Parathyroid adenoma (tissue), 2 donors: Measurements from ENCODE around the gene BANP.
A peak's percentile ranks its signal among the peaks of the same experiment; 100 is the strongest.

ENCODE experiments used
- H2AFZ ChIP-seq: fragments of 300-600 bp; sonication (generic); one replicate; pipeline ENCODE4 v1.7.0; 2017; ENCODE audit warnings: antibody characterized with exemption, mild to moderate bottlenecking
- H3K27ac ChIP-seq: fragments of 300-600 bp; sonication (generic); one replicate; pipeline ENCODE4 v1.7.0; 2017
- H3K27me3 ChIP-seq: fragments of 300-600 bp; sonication (generic); one replicate; pipeline ENCODE4 v1.7.0; 2017; ENCODE audit warnings: low read length; ENCODE audit not compliant: control insufficient read depth, insufficient read depth
- H3K36me3 ChIP-seq: fragments of 300-600 bp; sonication (generic); one replicate; pipeline ENCODE4 v1.7.0; 2017; ENCODE audit warnings: low read length; ENCODE audit not compliant: control insufficient read depth, insufficient read depth
- H3K4me1 ChIP-seq: fragments of 300-600 bp; sonication (generic); one replicate; pipeline ENCODE4 v1.7.0; 2017; ENCODE audit warnings: control low read depth
- H3K4me2 ChIP-seq: fragments of 300-600 bp; sonication (generic); one replicate; pipeline ENCODE4 v1.7.0; 2017; ENCODE audit warnings: low read length
- H3K4me3 ChIP-seq: fragments of 300-600 bp; sonication (generic); one replicate; pipeline ENCODE4 v1.7.0; 2017; ENCODE audit warnings: low read depth, low read length
- H3K79me2 ChIP-seq: fragments of 300-600 bp; sonication (generic); one replicate; pipeline ENCODE4 v1.7.0; 2017; ENCODE audit warnings: control low read depth
- H3K9ac ChIP-seq: fragments of 300-600 bp; sonication (generic); one replicate; pipeline ENCODE4 v1.7.0; 2017; ENCODE audit warnings: mild to moderate bottlenecking
- H3K9me3 ChIP-seq: fragments of 300-600 bp; sonication (generic); one replicate; pipeline ENCODE4 v1.7.0; 2017; ENCODE audit warnings: low read length; ENCODE audit not compliant: control insufficient read depth
- CTCF ChIP-seq: fragments of 300-600 bp; sonication (generic); IDR thresholded peaks from one replicate; pipeline ENCODE4 v1.7.0; 2017; ENCODE audit warnings: antibody characterized with exemption, mild to moderate bottlenecking
- donor health status: primary hyperparathyroidism.

Gene BANP

GRCh38 chr16:87948735-87949070 is 2.5 kb upstream of the BANP start:
- TF ChIP-seq CTCF, result no peak
- Histone ChIP-seq H3K4me2 (no peak overlapping the region), H3K9me3 (no peaks in the 10 kb centered on the region), H3K79me2 (peaks cover 14% of the 10 kb centered on the region), H3K9ac (no peak overlapping the region), H3K36me3 (no peaks in the 10 kb centered on the region), H3K27ac (no peak overlapping the region), H3K4me3 (no peak overlapping the region), H3K27me3 (no peaks in the 10 kb centered on the region), H2AFZ (no peak overlapping the region), H3K4me1 (peaks cover 9% of the 10 kb centered on the region)

GRCh38 chr16:87949071-87949744 is 2.0 kb upstream of the BANP start:
- Histone ChIP-seq H3K9ac (no peak overlapping the region), H2AFZ (peak overlapping the region; percentile 34), H3K27ac (no peak overlapping the region), H3K27me3 (no peaks in the 10 kb centered on the region), H3K9me3 (no peaks in the 10 kb centered on the region), H3K4me2 (no peak overlapping the region), H3K36me3 (no peaks in the 10 kb centered on the region), H3K4me3 (no peak overlapping the region), H3K79me2 (peaks cover 15% of the 10 kb centered on the region), H3K4me1 (peaks cover 14% of the 10 kb centered on the region)
- TF ChIP-seq CTCF, result no peak

DNA sequence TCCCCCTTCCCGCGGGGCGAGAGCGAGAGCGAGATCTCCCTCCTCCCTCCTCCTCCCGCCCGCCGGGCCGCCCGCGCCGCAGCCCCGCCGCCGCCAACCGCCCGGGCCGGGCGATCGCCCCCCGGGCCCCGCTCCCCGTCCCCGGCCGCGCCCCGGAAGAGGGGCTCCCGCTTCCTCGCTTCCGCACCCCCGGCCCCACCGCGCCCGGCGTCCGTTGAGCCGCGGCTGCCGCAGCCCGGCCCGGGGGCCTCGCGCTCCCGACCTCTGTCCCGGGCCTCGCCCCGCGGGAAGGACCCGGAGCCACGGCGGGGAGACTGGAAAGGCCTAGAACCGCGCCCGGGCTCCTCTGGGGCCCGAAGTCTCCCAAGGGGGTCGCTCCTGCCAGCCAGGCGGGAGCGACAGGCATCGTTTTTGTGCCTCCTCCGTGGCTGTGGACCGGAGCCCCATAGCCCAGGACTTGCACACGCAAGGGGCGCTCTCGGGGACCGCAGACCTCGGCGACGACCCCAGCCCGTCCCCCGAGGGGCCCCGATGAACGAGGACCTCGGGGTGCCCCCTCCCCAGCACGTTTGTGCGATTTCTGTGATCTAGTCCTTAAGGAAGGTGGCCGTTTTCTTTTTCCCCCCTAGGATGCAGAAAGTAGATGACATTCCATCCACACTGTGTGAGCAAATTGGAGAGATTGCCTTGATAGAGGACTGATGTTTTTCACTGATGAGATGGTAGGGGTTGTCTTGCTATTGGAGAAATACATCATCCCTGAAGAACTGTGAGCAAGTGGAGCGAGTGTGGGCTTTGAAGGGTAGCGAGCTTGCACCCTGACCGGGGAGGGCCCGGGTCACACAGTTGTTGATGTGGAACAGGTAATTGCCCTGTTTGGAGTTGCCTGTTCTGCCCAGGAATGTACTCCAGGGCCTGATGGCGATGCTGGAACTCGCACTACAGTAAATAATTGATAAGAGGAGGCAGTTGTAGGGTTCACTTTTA is 611 bp downstream of the BANP start:
- Histone ChIP-seq H3K27me3 (no peaks in the 10 kb centered on the region), H3K4me1 (peaks cover 39% of the 10 kb centered on the region), H2AFZ (peak overlapping the region; percentile 72), H3K36me3 (no peaks in the 10 kb centered on the region), H3K9ac (peak overlapping the region; percentile 92), H3K79me2 (peaks cover 33% of the 10 kb centered on the region), H3K9me3 (no peaks in the 10 kb centered on the region), H3K4me2 (peak overlapping the region; percentile 88), H3K27ac (peak overlapping the region; percentile 91), H3K4me3 (peak overlapping the region; percentile 77)
- no peak for TF ChIP-seq CTCF

DNA sequence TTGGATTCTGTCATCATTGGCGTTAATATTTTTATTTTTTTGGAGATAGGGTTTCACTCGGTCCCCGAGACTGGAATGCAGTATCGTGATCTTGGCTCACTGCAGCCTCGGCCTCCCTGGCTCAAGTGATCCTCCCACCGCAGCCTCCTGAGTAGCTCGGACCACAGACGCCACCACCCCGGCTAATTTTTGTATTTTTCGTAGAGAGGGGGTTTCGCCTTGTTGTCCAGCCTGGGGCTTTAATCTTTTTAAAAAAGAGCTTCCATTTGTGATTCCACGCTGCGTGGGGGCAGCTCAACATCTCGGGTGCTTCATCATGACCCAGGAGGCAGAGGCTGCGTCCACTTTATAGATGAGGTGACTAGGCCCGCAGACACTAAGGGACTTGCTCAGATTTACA is 1.5 kb downstream of the BANP start:
- Histone ChIP-seq H3K79me2 (peaks cover 42% of the 10 kb centered on the region), H3K27ac (no peak overlapping the region), H3K36me3 (no peaks in the 10 kb centered on the region), H3K4me1 (peaks cover 42% of the 10 kb centered on the region), H2AFZ (no peak overlapping the region), H3K4me3 (no peak overlapping the region), H3K4me2 (peak overlapping the region; percentile 88), H3K9me3 (no peaks in the 10 kb centered on the region), H3K9ac (no peak overlapping the region), H3K27me3 (no peaks in the 10 kb centered on the region)
- TF ChIP-seq CTCF, result no peak
